HS-27A (cell line): ENCODE data around the gene C14orf132.
A peak's percentile ranks its signal among the peaks of the same experiment; 100 is the strongest.
"Not testable (repeated sequence)": the region's sequence is repeated elsewhere in the genome, so short reads cannot be mapped to it uniquely, and the experiment has no call there.

Experiments used
- DNase-seq: peaks from one replicate; pipeline ENCODE4 v3.0.0-alpha.2; 2012; ENCODE audit warnings: low read depth, missing footprints

Gene C14orf132

DNA sequence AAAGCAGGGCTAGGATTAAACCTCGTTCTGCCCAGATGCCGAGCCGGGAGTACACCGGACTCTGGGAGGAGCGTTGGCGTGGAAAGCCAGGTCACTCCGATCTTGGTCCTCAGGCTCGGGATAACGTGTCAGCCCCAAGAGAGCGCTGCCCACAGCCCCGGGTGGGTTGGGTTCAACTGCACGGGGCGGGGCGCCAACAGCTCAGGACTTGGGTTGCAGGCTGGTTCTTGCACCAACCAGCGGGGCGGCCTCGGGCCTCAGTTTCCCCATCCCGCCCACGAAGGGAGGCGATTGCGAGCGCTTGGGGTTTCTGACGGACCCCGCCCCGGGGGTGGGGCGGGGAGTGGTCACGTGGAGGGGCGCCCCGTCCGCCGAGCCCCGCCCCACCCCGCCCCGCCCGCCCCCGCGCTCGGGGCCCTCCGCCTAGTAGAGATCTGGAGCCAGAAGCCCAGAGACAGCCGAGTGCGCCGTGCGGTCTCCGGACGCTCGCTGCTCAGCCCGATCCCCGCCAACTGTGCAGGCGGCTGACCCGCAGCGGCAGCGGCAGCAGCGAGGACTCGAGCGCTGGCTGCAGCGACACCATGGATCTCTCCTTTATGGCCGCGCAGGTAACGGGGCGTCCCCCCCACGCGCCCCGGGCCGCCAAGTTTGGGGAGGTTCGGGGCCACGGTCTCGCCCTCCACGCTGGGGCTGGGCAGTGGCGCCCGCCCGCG, at the start of gene C14orf132:
TSS of gene C14orf132 (plus strand) at position 443 of the 713 bp plus-strand sequence. CDS start at position 582, 139 bp downstream.
- DNase-seq, result no peak

DNA sequence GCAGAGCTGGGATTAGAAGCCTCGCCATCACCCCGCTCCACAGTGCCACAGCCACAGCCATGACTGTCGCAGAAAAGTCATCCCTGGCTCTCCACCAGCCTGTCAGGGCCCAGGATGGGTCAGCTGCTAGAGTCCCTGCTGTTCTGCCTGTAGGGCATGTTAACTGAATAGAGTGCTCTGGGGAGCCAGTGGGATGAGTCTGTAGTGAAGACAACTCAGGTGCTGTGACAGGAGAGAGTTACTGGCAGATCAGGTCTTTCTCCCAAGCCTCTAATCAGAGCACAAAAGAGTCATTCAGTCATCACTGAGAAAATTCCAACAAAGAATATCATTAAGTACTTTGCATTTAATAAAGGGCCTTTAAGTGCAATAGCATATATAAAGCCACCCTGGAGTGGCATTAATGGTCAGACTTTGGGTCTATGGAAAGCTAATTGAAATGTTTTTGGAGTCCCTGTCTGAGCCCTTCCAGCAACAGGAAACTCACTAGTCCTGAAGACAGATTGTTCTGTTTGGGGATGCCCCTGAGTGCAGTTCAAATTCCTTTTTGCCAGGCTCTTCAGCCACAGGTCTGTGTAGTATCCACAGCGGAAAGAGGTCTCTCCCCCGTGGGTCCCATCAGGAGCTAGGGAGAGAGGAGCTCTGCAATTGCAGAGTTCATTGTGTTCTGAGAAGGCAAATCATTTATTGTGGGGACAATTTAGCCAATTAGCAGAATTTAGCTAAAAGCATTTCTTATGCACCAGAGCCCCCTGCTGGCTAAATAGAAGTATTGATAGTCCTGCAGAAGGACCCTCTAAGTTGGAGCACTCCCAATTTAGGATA, 45.2 kb upstream of the C14orf132 start:
- DNase-seq, result peak; percentile 20

DNA sequence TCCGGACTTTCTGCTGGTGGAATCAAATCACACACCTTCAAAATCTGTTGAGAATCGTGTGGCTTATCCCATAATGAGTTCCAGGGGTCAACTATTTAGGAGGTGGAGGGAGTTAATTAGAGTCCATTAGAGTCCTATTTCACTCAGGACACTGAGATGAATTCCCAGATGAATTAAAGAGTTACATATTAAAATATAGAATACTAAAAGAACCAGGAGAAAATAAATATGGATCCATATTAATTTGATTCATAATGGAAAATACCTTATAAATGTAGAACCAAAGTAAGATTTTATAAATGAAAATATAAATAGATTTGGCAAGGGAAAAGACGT, 44.6 kb upstream of the C14orf132 start:
- no peak for DNase-seq

DNA sequence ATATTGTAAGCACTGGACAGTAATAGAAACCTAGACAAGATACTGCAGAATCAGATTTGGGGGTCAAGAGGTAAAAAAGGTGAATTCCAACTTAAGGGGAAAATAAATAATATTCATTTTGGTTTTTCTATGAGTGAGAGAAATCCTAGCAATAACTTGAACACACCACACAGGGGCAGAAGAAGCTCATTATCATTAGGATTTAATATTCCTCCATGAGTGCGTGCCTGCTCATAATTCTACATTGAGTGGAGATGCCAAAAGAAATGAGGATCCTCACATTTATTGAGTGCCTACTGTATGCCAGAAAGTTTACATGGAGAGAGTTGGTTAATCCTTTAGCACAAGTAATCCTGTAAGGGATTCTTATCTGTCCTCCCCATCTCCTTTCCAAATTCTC, 40.5 kb upstream of the C14orf132 start:
- DNase-seq, result no peak

DNA sequence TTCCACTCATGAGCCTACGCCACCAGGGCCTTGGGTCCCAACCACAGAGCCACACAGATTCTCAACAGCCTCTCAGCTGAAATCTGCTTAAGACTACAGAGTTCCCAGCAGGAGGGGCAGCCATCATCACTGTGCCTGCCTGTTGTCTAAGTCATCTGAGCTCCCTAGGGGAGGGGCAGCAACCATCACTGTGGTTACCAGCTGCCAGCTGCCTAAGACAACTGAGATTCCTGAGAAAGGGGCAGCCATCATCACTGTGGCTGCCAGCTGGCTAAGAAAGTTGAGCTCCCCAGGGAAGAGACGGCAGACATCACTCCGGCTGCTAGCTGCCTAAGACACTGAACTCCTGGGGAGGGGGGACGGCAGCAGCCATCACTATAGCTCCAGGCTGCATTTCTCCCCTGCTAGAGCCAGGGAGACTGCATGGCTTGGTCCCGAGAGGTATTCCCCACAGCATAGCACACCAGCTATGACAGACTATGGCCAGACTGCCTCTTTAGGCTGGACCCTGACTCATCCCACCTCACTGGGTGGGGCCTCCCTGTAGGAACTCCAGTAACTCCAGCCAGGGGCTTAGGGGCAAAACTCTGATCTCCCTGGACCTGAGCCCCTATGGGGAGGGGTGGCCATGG, 37.2 kb upstream of the C14orf132 start:
- no peak for DNase-seq

DNA sequence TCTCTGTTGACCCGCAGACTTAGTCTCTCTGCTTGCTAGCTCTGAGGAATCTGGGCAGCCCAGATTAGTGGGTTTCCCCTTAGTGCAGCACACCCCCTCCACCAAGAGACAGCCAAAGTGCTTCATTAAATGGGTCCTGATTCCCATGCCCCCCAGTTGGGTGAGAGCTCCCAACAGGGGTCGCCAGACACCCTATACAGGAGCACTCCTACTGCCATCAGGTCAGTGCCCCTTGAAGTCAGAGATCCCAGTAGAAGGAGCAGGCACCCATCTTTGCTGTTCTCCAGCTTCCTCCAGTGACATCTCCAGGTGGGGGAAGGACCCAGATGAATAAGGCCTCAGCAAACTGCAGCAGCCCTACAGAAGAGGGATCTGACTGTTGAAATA, 36.7 kb upstream of the C14orf132 start:
- no peak for DNase-seq

DNA sequence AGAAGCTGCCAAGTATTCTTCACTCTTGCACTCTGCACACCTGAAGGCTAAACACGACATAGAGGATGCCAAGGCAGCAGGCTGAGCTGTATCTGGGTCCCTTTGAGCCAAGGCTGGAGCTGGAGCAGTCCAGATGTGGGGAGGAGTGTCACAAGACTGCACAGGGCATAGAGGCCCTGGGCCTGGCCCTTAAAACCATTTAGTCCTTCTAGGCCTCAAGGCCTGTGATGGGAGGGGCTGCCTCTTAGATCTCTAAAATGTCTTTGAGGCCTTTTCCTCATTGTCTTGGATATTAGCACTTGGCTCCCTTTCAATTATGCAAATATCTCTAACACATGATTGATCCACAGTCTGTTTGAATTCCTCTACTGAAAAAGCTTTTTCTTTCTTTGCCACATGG, 28.0 kb upstream of the C14orf132 start:
- DNase-seq, result no peak

DNA sequence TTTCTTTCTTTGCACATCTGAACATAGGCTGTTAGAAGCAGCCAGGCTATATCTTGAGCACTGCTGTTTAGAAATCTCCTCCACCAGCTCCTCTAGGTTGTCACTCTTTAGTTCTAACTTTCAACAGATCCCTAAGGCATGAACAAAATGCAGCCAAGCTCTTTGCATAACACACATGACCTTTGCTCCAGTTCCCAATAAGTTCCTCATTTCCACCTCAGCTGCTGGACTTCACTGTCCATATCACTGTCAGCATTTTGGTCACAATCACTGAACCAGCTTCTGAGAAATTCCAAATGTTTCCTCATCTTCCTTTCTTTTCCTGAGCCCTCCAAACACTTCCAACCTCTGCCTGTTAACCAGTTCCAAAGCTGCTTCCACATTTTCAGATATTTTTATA, 27.6 kb upstream of the C14orf132 start:
- DNase-seq, result no peak

DNA sequence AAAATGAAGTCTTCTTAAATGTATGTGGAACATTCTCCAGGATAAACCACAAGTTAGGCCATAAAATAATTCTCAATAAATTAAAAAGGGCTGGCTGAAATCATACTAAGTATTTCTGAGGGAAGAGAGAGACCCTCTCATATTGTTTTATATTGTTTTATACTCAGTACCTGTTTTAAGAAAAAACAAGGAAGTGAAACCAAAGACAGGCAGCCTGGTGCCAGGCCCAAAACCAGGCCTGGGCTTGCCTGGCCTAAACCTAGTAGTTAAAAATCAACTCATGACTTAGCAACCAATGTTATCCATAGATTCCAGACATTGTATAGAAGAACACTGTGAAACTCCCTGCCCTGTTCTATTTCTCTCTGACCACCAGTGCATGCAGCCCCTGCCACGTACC, 26.4 kb upstream of the C14orf132 start:
- not testable (repeated sequence) for DNase-seq

DNA sequence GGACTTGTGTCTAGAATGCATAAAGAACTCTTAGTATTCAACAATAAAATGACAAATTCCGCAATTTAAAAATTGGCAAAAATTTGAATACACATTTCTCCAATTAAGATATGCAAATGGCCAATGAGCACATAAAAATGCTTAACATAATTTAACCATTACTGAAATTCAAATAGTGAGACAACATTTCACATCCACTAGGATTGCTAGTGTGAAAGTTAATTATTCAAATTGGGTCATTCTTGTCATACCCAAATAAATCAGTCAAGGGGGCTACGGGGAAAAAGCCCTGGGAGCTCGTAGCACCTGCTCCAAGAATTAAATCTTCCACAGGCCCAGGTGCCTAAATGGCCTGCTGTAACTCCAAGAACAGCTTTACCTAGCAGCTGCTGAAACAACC, 25.0 kb upstream of the C14orf132 start:
- no peak for DNase-seq

DNA sequence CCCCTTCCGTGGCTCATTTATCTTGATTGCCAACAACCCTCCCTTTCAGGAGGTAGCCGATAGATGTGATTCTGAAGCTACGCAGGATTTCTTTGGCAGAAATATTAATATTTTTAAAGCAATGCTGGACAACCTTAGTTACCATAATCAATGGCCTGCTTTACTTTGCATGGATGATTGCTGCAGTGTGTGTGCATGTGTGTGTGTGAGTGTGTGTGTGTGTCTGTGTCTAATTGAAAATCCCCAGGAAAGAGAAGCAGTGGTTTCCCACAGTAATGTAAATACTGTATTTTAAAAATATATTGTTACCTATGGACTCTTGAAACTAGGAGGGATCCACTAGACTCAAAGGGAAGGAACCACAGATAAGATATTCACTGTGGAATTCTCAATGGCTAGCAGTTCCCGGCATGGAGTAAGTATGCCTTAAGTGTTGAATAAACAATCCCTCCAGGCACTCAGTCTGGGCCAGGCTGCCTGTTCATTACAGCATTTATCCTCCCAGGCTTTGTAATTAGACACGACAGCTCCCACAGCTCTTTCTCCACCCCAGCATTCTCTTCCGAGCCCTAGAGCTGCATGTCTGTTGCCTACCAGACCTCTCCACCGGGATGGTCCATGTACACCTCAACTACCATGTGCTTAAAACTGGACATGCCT, 22.5 kb upstream of the C14orf132 start:
- DNase-seq, result no peak

DNA sequence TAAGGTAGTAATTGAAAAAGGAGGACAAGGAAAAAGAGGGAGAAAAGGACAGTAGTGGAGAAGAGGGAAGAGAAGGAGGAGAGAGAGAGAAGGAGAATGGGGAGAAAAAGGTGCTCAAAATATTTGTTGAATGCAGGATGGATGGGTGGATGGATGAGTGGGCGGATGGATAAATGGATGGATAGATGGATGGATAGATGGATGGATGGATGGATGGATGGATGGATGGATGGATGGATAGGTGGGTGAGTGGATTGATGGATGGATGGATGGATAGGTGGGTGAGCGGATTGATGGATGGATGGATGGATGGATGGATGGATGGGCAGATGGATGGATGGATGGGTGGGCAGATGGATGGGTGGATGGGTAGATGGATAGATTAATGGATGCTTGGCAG, 21.3 kb upstream of the C14orf132 start:
- DNase-seq, result no peak

DNA sequence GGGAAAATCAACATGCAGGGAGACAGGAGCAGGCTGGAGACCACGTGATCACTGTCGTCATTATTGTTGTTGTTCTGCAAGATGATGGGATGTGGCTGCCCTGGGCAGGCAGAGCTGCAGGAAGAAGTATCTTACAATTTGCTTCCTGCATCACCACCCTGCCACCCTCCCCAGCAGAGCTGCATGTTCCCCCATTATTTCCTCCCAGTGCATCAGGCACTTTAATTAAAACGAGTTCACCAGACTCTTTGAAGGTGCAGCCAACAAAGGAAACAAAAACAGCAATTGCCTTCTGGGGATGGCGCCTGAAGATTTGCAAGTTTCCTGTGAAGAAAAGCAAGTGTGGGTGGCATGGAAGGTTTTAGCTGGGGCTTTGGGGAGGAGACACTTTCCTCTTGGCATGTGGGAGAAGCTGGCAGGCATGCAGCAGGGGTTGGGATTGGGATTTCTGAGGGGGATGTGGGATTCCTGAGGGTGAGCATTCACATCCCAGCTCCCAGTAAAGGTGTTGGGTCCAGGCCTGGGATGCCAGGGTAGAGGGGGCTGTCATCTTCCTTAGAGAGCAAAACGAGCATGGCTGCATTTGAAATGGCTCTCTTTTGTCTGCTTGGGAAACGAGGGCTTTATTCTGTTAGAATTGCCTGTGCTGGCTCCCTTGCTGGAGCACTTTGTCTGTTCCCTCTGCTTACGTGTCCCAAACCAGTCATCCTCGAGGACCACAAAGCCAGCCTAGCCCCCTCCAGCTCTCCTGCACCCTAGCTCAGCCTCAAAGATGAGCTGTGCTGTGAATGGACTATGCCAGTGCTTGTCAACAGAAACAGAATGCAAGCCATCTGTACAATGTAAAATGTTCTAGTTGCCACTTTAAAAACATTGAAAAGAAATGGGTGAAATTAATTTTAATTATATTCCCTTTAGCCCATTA, 11.5 kb upstream of the C14orf132 start:
- DNase-seq, result no peak

DNA sequence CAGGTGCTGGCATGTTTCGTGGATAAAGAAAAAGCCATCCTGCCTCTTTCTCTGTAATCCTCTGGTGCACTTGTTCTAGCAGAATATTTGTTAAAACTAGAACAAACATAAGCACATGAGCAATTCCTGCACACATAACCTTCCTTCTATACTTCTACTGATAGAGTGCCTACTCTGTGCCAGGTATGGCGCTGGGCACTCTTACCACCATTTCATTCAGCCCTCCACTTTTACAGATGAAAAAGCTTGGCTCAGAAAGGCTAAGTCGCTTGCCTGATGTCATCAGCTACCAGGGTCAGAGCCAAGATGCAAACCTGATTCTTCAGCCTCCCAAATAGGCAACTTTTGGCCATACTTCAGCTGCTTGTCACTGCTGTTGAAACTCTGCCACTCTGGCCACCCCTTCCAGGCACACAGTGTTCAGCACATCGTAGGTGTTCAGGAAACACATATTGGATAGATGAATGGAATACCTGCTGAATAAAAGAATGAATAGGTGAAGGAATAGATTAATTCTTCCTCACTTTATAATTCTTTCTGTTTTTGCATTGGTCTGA, 10.0 kb upstream of the C14orf132 start:
- no peak for DNase-seq

DNA sequence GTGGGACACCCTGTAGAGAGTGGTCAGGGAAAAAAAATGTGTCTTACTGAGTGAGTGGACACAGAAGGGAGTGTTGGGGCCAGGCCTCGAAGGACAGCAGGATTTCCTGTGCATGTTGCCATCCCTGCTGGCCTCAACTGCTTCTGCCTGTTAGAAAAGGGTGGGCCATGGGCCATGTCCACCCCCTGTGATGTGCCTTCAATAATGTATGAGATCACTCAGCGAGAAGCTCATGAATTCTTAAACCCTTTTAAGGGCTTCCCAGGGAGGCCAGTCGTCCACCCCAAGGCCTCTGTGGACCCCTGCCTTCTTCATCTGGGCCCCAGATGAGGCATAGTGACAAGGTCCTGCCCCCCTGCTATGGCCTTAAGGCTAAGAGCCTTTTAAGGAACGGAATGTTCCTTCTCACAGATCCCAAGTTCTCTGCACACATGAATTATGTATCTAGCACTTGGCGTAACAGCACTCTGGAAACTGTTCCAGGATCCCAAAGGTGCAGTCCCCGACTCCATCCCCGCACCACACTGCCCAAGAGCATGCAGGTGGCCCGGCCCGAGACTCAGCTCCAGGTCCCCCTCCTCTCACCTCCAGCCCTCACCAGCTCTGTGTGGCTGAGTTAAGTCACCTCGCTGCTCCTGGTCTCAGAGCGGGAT, 8.9 kb upstream of the C14orf132 start:
- DNase-seq, result no peak

DNA sequence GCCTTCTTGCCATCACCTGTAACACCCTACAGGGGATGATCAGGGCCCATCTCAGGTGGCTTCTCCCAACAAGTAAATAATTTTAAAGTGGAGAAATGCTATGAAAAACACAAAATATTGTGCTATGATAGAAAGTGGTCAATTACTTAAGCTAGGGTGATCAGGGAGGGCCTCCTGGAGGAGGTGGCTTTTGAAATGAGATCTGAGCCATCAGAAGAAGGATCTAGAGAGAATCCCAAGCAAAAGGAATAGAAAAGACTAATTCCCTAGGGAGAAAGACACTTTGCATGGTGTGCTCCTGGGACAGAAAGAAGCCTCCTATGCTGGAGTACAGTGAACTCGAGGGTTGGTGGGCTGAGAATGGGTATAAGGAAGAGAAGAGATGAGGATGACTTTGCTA, 7.5 kb upstream of the C14orf132 start:
- no peak for DNase-seq

DNA sequence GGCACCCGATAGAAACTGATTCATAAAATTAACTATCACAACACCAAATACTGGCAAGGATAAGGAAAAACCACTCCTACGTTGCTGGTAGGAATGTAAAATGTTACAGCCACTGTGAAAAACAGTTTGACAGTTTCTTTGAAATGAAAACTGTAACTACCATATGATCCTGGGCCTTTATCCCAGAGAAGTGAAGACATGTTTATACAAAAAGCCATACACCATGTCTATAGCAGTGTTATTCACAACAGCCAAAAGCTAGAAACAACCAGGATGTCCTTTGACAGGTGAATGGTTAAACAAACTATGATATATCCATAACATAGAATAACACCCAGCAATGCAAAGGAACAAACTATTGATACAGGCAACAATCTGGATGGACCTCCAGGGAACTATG, 3.7 kb upstream of the C14orf132 start:
- DNase-seq, result no peak

DNA sequence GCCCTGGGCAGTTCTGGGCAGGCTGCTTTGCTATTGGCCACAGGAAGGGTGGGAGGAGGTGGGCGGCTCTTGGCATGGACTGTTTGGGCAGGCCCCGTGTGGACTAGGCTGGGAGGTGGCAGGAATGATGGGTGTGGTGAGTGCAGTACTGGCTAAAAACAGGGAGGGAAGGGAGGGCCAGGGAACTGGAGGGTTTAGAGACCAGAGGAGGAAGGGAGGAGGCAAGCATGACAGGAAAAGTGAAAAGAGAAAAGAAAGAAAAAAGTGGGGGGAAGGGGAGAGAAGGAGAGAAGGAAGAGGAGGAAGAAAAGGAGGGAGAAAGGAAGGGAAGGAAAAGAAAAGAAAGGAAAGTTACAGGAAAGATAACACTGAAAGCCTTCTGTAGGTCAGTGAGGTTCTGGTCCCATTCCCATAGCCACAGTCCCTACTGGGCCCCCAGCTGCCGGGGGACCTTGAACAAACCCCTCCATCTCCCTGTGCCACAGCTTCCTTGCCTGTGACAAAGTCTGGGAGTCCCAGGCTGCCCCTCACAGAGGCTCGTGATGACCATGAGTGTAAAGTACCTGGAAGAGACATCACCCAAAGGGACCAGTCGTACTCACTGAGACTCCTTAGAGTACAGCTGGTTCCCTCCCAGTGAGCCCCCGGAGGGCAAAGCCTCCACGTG, 1.1 kb upstream of the C14orf132 start:
- DNase-seq, result no peak

DNA sequence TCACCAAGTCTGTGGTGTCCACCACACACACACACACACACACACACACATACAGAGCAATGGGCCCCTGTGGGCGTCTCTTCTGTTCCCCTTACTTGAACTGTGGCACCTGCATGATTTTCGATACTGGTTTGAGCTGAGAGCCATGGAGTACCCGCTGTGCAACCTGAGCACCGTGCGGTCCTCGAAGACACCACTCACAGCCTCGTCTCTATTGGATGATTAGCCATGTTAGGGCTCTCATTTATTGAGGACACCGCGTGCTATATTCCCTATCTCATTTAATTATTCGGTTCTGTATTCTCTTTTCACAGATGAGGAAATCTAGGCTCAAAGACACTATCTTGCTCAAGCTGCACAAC, 623 bp upstream of the C14orf132 start:
- DNase-seq, result no peak

DNA sequence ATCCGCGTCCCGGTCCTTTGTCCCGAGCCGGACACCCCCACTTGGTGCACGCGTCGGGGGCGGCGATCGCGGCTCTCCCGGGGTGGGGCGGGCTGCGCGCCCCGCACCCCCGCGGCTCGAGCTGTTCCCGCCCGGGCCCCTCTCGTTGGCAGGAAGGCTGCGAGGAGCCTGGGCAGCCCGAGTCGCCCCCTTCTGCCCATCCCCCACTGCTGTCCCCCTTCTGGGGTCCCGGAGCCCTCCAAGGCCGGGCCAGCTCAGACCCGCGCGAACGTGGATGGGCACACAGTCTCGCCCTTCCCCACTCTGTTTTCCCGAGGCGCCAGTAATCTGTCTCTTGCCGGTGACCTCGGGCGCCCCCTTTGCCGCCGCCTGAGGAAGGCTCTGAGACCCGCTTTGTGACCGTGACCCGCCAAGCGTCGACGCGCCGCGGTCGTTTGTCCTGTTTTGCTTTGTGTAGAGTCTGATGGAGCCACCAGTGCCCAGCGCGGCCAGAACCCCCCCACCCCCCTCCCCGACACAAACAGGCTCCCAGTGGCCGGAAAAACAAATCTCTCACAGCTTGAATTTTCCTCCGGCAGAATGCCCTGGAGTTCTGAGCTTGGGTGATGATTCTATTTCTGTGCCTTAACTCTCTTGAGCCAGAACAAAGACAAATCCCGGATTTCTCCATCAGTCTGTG, 610 bp downstream of the C14orf132 start:
- DNase-seq, result no peak
